HepG2 (cell line): ENCODE data around the gene MTA2. TPM values are rescaled to one million over a fixed set of nuclear protein-coding genes. Genes with fewer than 3 reads are reported as not detected.

Experiments
- AFF4 ChIP-seq: sonication (generic); formaldehyde crosslinking; IDR thresholded peaks from 2 replicates; pipeline ENCODE4 v1.4.0; 2020; ENCODE audit warnings: missing genetic modification reagents
- AGO2 ChIP-seq: fragments of 200-400 bp; formaldehyde crosslinking; optimal IDR thresholded peaks from 2 replicates; pipeline ENCODE3; 2017; ENCODE audit warnings: mild to moderate bottlenecking, low read depth, low read length, moderate library complexity
- ARNT2 ChIP-seq: sonication (generic); formaldehyde crosslinking; IDR thresholded peaks from 2 replicates; pipeline ENCODE4 v1.8.0; 2022; ENCODE audit warnings: mild to moderate bottlenecking, low read depth, missing genetic modification reagents, moderate library complexity
- CAMTA2 ChIP-seq: sonication (generic); formaldehyde crosslinking; IDR thresholded peaks from 2 replicates; pipeline ENCODE4 v1.4.0; 2020; ENCODE audit warnings: mild to moderate bottlenecking, missing genetic modification reagents, borderline replicate concordance
- CC2D1A ChIP-seq: sonication (generic); formaldehyde crosslinking; IDR thresholded peaks from 2 replicates; pipeline ENCODE4 v1.8.1; 2023; ENCODE audit warnings: mild to moderate bottlenecking, missing genetic modification reagents
- ELF3 ChIP-seq: IDR thresholded peaks from 2 replicates; pipeline ENCODE4 v1.6.1; 2016; ENCODE audit warnings: missing genetic modification reagents, missing compliant biosample characterization
- HOXA3 ChIP-seq: sonication (generic); formaldehyde crosslinking; IDR thresholded peaks from 2 replicates; pipeline ENCODE4 v1.5.0; 2020; ENCODE audit warnings: missing genetic modification reagents
- HOXA9 ChIP-seq: sonication (generic); formaldehyde crosslinking; IDR thresholded peaks from 2 replicates; pipeline ENCODE4 v1.8.1; 2022; ENCODE audit warnings: missing genetic modification reagents, mild to moderate bottlenecking, moderate library complexity, borderline replicate concordance
- MIXL1 ChIP-seq: IDR thresholded peaks from 2 replicates; pipeline ENCODE4 v1.6.1; 2016
- PCBP2 ChIP-seq: fragments of 200-400 bp; formaldehyde crosslinking; optimal IDR thresholded peaks from 2 replicates; pipeline ENCODE3; 2018; ENCODE audit warnings: low read length, low read depth; ENCODE audit not compliant: poor library complexity, severe bottlenecking
- TP53 ChIP-seq: sonication (generic); formaldehyde crosslinking; conservative IDR thresholded peaks from 2 replicates; pipeline ENCODE4 v1.4.0; 2020; ENCODE audit warnings: missing genetic modification reagents
- ZFP36L1 ChIP-seq: sonication (generic); formaldehyde crosslinking; IDR thresholded peaks from 2 replicates; pipeline ENCODE4 v1.8.0; 2022; ENCODE audit warnings: mild to moderate bottlenecking, missing genetic modification reagents, moderate library complexity
- ZNF253 ChIP-seq: sonication (generic); formaldehyde crosslinking; IDR thresholded peaks from 2 replicates; pipeline ENCODE4 v1.8.0; 2022; ENCODE audit warnings: mild to moderate bottlenecking, missing genetic modification reagents, borderline replicate concordance
- ZNF335 ChIP-seq: sonication (generic); formaldehyde crosslinking; IDR thresholded peaks from 2 replicates; pipeline ENCODE4 v1.4.0; 2020; ENCODE audit warnings: missing genetic modification reagents
- ZNF460 ChIP-seq: sonication (generic); formaldehyde crosslinking; IDR thresholded peaks from 2 replicates; pipeline ENCODE4 v1.5.1; 2020; ENCODE audit warnings: missing genetic modification reagents, mild to moderate bottlenecking, borderline replicate concordance
- ZNF577 ChIP-seq: sonication (generic); formaldehyde crosslinking; IDR thresholded peaks from 2 replicates; pipeline ENCODE4 v1.4.0; 2020; ENCODE audit warnings: mild to moderate bottlenecking, low read depth, missing genetic modification reagents, borderline replicate concordance
- ZNF589 ChIP-seq: sonication (generic); formaldehyde crosslinking; conservative IDR thresholded peaks from 2 replicates; pipeline ENCODE4 v1.8.0; 2022; ENCODE audit warnings: mild to moderate bottlenecking, moderate library complexity, missing genetic modification reagents
- ZNF597 ChIP-seq: sonication (generic); formaldehyde crosslinking; IDR thresholded peaks from 2 replicates; pipeline ENCODE4 v1.5.0; 2020; ENCODE audit warnings: missing genetic modification reagents
- polyA plus RNA-seq, 8 experiments: library from polyadenylated mRNA; depleted of rRNA in 3 of 8; stranded (reverse) in 7 of 8; unstranded in 1 of 8; fragments of >200 nt; fragmentation: Illumina TruSeq in 4 of 8; extraction: Trizol in 4 of 8; gene quantifications; 2 replicates each; pipeline versions ENCODE4 v1.2.1 to v1.2.3, GENCODE V29; 2011 to 2016; ENCODE audit warnings: low read depth in 4 of 8, missing spikeins in 1 of 8, mixed read lengths in 1 of 8; ENCODE audit not compliant: insufficient read depth in 1 of 8
- total RNA-seq, 5 experiments: library from RNA; depleted of rRNA; stranded (reverse); fragments of >200 nt; fragmentation: Illumina TruSeq; extraction: Trizol; gene quantifications; 2 replicates each; pipeline ENCODE4 v1.2.3, GENCODE V29; 2016; ENCODE audit warnings: low read depth in 1 of 5
- TF ChIP-seq, protein P1 (sequence below): sonication (generic); formaldehyde crosslinking; IDR thresholded peaks from 2 replicates; pipeline ENCODE4 v1.4.0; 2020; ENCODE audit warnings: mild to moderate bottlenecking, missing genetic modification reagents
- TF ChIP-seq, protein P2 (sequence below): sonication (generic); formaldehyde crosslinking; IDR thresholded peaks from 2 replicates; pipeline ENCODE4 v1.8.0; 2022; ENCODE audit warnings: mild to moderate bottlenecking, missing genetic modification reagents, moderate library complexity

The MTA2 gene
- total and polyA plus RNA-seq, 2 of the 13 experiments (the other 11 are each of a cell fraction or from before 2014, with no cell fraction given), result 14.0 to 70.0 TPM

GRCh38 chr11:62560566-62561103 is 41.0 kb downstream of the MTA2 start (continued):
- TF ChIP-seq, protein P1, sequence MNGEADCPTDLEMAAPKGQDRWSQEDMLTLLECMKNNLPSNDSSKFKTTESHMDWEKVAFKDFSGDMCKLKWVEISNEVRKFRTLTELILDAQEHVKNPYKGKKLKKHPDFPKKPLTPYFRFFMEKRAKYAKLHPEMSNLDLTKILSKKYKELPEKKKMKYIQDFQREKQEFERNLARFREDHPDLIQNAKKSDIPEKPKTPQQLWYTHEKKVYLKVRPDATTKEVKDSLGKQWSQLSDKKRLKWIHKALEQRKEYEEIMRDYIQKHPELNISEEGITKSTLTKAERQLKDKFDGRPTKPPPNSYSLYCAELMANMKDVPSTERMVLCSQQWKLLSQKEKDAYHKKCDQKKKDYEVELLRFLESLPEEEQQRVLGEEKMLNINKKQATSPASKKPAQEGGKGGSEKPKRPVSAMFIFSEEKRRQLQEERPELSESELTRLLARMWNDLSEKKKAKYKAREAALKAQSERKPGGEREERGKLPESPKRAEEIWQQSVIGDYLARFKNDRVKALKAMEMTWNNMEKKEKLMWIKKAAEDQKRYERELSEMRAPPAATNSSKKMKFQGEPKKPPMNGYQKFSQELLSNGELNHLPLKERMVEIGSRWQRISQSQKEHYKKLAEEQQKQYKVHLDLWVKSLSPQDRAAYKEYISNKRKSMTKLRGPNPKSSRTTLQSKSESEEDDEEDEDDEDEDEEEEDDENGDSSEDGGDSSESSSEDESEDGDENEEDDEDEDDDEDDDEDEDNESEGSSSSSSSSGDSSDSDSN (CRISPR knock-in tag), result no peak
- TF ChIP-seq CAMTA2, result no peak
- no peak for TF ChIP-seq TP53 (CRISPR knock-in tag)
- TF ChIP-seq ZNF335, result no peak
- TF ChIP-seq ZNF577 (CRISPR knock-in tag), result no peak
- no peak for TF ChIP-seq AGO2
- TF ChIP-seq PCBP2, result no peak
- peak; percentile 14; the same call in 1 of the 2 replicates for TF ChIP-seq HOXA3 (CRISPR knock-in tag)
- TF ChIP-seq CC2D1A (CRISPR knock-in tag), result peak; percentile 33; the same call in 1 of the 2 replicates
- TF ChIP-seq ELF3, result peak; percentile 57; the same call in 1 of the 2 replicates
- TF ChIP-seq ZNF589 (CRISPR knock-in tag), result no peak
- TF ChIP-seq HOXA9, result no peak
- 0 out of 2 replicates have a peak, but pooled peaks have one; percentile 36 for TF ChIP-seq MIXL1 (CRISPR knock-in tag)
- TF ChIP-seq ZNF460 (CRISPR knock-in tag), result no peak
- no peak for TF ChIP-seq ZNF597
- TF ChIP-seq ZNF253 (CRISPR knock-in tag), result no peak
- TF ChIP-seq, protein P2, sequence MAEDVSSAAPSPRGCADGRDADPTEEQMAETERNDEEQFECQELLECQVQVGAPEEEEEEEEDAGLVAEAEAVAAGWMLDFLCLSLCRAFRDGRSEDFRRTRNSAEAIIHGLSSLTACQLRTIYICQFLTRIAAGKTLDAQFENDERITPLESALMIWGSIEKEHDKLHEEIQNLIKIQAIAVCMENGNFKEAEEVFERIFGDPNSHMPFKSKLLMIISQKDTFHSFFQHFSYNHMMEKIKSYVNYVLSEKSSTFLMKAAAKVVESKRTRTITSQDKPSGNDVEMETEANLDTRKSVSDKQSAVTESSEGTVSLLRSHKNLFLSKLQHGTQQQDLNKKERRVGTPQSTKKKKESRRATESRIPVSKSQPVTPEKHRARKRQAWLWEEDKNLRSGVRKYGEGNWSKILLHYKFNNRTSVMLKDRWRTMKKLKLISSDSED (CRISPR knock-in tag), result no peak
- no peak for TF ChIP-seq ZFP36L1
- TF ChIP-seq AFF4 (CRISPR knock-in tag), result no peak
- peak; percentile 51; the same call in 1 of the 2 replicates for TF ChIP-seq ARNT2 (CRISPR knock-in tag)
